ENCODE results near the gene TNFRSF19.
A peak's percentile ranks its signal among the peaks of the same experiment; 100 is the strongest.
"Not testable (repeated sequence)": the region's sequence is repeated elsewhere in the genome, so short reads cannot be mapped to it uniquely, and the experiment has no call there.

Gene TNFRSF19

DNA sequence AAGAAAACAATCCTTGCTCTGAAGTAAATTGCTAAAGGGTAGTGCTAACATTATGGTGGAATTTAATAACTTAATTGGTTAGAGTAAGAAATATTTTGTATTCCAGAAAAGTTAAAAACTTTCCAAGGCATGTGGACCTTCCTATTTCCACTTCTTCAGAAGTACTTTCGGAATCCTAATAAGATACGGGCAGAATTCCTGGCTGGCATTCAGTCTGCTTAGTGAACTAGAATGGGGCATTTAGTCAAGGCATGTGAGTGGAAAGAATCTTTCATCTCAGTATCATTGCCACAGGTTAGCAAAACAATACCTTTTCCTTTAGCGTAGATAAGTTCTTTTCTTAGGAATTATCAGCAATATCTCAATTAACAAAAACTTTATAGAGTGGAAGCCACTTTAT, 85.1 kb downstream of the TNFRSF19 start:
- DNase-seq (ENCODE audit: low read depth), result no peak

DNA sequence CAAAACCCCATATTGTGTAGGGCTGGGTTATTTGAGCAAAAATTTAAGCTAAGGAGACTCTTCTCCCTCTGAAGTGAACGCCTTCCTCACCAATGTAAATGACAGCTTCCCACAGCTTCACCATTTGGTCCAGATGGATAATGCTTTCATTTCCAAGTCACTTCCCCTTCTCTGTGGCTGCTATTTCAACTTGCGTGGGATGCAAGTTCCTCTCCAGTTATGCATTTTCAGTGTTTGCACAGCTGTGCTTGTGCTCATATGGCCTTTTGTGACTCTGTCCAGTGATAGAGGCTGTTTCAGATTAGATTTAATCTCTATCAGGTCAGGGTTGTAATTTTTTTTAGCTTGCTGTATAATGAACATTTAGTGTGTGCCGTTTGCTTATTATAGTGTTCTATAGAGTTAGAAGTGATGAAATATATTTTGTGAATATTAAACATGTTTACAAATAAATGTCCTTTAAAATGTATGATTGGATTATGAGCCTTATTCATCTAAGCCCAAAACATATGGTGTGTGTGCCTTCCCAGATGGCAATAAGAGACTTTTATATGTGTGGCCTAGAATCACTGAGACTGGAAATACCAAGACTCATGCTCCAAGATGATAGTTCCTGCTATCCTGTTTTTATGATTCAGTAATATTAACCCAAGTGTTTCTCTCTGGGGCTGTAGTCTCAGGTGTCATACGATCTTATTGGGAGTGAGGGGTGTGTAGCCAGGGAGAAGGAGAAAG, 86.6 kb downstream of the TNFRSF19 start:
- no peak for DNase-seq (ENCODE audit: low read depth)

DNA sequence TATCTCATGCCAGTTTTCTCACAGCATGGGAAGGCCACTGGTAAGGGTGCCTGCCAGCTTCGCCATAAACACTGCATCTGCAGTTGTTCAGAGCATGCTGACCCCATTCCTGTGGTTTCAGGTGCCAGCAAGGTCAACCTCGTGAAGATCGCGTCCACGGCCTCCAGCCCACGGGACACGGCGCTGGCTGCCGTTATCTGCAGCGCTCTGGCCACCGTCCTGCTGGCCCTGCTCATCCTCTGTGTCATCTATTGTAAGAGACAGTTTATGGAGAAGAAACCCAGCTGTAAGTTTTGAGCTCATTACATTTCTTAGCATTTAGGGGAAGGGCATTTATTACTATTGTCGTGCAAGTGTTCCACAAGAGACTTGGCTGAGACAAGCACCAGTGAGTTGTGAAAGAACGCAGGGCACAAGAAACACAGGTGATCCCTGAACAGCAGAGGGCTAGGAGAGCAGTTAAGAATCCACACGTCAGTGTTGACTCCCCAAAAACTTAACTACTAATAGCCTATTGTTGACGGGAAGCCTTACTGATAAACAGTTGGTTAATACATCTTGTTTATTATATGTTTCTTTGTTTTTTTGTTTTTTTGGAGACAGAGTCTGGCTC, 88.8 kb downstream of the TNFRSF19 start:
- no peak for DNase-seq (ENCODE audit: low read depth)

DNA sequence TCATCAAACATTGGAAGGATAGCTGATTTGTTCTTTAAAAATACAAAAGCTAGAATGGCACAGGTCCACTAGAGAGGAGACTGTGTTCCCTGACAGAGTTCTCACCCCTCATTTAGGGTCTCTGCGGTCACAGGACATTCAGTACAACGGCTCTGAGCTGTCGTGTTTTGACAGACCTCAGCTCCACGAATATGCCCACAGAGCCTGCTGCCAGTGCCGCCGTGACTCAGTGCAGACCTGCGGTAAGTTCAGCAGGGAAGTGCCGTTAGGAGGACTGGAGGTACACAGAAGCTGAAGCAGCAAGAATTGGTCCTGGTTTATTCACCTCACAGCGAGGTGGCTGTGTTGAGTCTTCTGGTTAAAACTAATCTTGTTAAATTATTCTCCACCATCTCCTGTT, 90.0 kb downstream of the TNFRSF19 start:
- DNase-seq (ENCODE audit: low read depth), result no peak

DNA sequence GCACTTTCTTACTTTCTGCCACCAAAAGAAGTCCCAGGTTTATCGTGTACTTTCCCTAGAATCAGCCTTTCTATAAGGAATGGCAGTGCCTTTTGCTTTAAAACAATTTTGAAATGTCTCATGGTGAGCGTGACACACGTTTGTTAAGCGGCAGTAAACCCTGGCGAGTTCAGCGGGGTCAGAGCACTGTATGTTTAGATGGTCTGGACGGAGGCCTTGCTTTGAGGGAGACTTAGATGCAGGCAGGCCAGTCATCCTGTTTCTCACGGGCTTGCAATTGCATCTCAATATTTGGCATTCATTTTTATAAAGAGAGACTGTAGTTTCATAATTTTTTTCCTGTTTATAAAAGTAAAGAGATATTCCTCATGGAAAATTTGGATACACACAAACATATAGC, 96.4 kb downstream of the TNFRSF19 start:
- no peak for DNase-seq (ENCODE audit: low read depth)

DNA sequence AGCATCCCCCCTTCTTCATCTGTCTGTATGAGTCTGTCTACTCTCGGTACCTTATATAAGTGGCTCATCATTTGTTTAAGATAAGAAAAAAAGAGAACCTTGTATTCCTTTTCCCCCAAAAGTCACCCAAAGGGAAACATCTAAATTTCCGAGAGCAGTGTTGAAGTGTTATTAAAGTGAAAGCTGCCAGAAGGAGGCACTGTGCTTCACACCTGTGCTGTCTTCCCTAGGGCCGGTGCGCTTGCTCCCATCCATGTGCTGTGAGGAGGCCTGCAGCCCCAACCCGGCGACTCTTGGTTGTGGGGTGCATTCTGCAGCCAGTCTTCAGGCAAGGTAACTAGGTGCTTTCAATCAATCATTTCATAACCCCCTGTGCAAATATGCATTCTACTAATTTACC, 97.5 kb downstream of the TNFRSF19 start:
- no peak for DNase-seq (ENCODE audit: low read depth)

DNA sequence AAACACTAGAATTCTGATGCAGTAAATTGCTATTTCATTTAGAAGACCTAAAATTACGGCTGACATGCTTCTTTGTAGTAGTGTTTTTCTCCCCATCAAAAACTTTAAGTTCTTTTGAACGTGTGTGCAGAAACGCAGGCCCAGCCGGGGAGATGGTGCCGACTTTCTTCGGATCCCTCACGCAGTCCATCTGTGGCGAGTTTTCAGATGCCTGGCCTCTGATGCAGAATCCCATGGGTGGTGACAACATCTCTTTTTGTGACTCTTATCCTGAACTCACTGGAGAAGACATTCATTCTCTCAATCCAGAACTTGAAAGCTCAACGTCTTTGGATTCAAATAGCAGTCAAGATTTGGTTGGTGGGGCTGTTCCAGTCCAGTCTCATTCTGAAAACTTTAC, 98.3 kb downstream of the TNFRSF19 start:
- DNase-seq (ENCODE audit: low read depth), result peak; percentile 49

DNA sequence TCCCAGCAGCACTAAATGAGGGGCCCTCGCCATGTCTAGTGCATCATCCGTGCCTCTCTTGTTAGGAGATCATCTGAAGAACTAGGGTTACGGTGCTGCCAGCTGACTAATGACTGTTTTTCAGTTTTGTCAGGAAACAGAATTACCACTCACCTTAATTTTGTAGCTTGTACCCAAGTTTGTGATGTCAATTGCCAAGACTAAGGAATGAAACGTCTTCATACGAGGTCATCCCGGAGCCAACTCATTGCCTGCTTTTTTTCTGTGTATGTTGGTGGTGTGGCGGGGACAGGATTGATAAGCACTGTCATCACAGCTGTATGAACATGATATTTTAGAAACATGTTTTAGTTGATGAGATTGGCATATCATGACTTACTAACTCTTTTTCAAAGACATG, 100.6 kb downstream of the TNFRSF19 start:
- no peak for DNase-seq (ENCODE audit: low read depth)

DNA sequence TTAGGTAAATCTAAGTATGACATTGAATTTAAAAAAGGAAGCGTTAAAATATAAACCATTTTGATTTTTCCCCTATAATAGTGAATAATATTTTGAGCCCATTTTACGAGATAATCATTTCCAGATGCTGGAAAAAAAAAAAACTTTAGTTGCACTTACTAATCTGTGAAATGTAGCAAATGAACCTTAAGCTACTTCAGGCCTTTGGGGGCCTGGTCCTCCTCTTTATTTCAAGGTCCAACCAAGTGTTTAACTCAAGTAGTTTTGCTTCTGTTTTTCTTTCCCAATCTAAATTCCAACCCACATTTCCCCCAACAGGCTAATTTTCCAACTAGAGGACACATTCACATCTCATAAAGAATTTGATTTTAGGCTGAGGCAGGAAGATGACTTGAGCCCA, 101.2 kb downstream of the TNFRSF19 start:
- DNase-seq (ENCODE audit: low read depth), result no peak

DNA sequence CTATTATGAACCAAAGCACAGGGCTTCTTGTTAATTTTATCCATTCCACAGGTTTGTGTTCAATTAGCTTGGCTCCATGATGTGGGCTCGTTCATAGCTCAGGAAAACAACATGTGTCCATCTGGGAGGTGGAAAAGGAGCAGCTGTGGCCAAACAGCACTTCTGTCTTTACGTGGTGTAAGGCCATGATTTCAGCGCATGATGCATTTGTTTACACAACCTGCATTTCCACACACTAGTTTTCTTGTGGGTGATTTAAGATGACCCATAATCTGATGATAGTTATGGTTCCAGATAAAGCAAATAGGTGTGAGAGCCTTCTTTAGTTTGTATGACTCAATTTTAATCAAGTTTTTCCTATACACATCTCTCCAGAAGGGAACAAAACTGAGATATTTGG, 101.7 kb downstream of the TNFRSF19 start:
- DNase-seq (ENCODE audit: low read depth), result no peak

DNA sequence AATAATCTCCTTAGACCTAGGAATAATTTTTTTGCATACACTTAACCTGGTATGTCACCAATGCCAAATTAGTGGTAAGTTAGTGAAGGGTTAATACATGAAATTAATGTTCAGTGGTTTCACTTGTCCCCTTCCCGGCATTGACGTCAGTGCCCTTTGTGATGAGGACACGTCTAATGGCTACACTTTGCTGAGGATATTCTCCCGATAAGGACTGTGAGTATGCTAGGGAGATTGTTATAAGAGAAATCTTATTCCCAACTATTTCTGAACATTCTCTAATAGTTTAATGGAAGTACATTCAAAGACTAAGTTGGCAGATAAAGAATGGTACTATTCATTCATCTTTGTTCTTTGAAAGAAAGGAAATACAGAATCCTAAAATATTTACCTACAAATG, 102.4 kb downstream of the TNFRSF19 start:
- no peak for DNase-seq (ENCODE audit: low read depth)

DNA sequence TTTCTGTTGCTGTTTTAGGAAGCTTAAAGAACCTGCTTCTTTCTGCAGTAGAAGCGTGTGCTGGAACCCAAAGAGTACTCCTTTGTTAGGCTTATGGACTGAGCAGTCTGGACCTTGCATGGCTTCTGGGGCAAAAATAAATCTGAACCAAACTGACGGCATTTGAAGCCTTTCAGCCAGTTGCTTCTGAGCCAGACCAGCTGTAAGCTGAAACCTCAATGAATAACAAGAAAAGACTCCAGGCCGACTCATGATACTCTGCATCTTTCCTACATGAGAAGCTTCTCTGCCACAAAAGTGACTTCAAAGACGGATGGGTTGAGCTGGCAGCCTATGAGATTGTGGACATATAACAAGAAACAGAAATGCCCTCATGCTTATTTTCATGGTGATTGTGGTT, 103.1 kb downstream of the TNFRSF19 start:
- peak; percentile 91 for DNase-seq (ENCODE audit: low read depth)

DNA sequence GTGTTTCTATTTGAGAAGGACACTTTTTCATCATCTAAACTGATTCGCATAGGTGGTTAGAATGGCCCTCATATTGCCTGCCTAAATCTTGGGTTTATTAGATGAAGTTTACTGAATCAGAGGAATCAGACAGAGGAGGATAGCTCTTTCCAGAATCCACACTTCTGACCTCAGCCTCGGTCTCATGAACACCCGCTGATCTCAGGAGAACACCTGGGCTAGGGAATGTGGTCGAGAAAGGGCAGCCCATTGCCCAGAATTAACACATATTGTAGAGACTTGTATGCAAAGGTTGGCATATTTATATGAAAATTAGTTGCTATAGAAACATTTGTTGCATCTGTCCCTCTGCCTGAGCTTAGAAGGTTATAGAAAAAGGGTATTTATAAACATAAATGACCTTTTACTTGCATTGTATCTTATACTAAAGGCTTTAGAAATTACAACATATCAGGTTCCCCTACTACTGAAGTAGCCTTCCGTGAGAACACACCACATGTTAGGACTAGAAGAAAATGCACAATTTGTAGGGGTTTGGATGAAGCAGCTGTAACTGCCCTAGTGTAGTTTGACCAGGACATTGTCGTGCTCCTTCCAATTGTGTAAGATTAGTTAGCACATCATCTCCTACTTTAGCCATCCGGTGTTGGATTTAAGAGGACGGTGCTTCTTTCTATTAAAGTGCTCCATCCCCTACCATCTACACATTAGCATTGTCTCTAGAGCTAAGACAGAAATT, 103.8 kb downstream of the TNFRSF19 start:
- no peak for DNase-seq (ENCODE audit: low read depth)

DNA sequence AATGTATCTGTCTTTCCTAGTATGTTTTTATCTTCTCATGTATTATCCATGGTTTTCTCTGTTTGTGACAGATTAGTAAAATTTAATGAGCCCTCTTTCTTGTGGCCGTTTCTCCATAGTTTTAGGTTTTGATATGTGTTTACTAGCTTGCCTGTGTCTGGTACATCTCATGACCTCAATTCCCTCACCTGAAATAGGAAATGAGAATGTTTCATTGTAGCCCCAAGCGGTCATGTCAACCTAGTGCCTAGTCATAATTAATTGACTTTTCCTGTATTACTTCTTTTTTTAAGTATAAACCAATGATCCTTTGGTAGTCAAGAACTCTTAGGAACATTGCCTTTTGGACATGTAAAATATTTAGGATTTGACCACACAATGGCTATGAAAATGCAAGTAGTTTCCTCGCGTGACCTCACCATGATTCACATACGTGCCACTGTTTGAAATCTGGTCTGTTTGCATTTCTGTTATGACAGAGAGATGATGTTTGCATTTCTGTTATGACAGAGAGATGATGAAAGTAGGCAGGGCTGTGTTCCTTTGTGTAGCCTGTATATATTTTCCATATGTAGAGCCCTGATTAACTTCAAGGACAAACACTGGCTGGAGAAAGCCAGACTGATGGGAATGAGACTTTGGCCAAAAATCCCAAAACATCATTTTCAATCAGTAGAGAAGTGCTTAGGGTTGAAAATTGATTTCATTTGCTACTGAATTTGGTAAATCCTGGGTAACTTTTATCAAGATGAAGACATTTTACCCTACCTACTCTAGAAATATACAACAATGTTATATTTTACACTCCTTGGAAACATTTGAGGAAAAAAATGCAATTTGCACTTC, 104.8 kb downstream of the TNFRSF19 start:
- no peak for DNase-seq (ENCODE audit: low read depth)

DNA sequence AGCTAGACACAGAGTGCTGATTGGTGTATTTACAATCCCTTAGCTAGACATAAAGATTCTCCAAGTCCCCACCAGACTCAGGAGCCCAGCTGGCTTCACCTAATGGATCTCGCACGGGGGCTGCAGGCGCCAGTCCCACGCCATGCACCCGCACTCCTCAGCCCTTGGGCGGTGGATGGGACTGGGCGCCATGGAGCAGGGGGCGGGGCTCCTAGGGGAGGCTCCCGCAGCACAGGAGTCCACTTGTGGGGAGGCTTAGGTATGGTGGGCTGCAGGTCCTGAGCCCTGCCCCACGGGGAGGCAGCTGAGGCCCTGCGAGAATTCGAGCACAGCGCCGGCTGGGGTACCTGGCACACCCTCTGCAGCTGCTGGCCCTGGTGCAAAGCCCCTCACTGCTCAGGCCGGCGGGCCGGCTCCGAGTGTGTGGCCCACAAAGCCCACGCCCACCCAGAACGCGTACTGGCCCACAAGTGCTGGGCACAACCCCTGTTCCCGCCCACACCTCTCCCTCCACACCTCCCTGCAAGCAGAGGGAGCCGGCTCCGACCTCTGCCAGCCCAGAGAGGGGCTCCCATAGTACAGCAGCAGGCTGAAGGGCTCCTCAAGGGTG, 107.6 kb downstream of the TNFRSF19 start:
- not testable (repeated sequence) for DNase-seq (ENCODE audit: low read depth)

DNA sequence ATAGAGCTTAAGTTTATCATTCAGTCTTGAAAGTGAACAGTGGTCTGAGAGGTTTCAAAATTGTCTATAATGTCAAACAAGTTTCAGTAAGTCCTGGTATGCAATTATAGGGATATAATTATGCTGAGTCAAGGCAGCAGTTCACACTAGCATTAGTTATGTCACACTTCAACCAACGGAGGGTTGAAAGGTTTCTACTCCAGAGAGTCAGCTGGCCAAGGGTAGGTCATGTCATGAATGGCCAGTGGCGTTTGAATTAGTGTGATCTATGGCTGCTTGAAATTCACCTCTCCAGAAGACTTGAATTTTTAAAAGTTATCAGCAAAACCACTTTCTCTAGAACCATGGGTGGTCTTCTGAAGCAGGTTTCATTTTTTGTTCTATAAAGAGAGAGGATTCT, 108.6 kb downstream of the TNFRSF19 start:
- no peak for DNase-seq (ENCODE audit: low read depth)

DNA sequence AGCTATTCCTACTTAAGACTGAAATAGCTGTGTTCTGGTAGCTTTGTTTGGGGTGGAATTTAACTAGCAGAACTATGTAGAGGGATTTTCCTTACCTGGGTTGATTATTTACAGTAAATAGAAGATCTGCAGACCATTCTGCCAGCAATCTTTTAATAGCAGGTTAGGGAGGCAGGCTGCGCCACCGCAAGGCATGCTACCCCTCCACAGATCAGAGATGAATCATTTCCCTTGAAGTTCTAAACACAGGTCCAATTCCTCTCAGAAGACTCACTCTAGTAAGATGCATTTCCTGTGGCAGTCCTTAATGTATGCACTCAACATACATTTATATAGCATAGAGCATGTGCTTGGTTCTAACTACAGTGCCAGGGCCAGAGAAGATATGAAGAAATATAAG, 109.0 kb downstream of the TNFRSF19 start:
- no peak for DNase-seq (ENCODE audit: low read depth)

DNA sequence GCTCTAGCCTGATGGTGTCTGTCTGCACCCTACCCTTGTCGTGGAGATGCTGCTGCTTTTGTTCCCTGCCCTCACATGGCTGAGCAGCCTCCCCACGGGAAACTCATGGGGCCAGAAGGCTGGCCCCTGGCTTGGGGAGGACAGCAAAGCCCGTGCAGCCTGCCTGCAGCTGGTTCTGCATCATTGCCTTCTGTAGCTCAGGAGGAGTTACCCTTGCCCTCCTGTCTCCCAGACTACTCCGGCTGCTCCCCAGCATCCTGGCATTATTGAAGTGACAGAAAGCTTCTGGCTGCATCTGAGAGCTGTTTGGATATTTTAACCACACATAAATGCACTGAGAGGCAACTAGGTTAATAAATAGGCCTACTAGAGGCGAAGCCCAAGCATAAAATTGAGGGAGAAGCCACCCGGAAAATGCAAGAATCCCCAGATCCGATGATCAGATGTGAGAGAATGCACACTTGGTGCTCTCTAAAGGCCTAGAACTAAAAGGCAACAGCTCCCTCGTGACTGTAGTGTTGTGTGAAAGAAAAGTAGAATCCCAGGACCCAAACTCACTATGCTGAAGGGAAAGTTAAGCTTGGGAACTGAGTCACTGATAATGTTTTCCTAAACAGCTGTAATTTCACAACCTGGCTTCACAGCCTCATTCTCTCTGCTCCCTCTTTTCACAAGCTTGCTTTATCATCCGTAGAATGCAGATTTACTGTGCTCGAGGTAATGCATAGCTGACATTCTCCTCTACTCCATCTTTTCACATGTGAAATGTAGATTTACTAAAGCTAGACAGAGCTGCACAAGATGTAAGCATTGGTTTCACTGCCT, 110.8 kb downstream of the TNFRSF19 start:
- DNase-seq (ENCODE audit: low read depth), result no peak

DNA sequence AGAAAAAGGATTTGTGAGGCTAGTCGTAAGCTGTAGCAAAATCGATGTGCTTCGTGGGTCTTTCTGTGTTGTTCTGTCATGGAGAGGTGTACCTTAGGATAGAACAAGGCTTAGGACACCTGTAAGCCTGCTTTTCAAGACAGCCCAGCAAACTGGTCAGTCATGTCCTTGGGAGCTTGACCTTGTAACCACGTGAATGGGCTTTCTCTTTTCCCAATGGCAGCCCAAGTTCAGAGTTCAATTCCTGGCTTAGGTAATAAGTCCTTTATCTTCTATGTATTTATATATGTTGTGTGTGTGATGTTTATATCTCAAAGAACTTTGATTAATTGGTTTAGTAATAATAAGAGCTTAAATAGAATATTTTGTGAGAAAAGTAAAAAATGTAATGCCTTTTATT, 112.9 kb downstream of the TNFRSF19 start:
- no peak for DNase-seq (ENCODE audit: low read depth)

DNA sequence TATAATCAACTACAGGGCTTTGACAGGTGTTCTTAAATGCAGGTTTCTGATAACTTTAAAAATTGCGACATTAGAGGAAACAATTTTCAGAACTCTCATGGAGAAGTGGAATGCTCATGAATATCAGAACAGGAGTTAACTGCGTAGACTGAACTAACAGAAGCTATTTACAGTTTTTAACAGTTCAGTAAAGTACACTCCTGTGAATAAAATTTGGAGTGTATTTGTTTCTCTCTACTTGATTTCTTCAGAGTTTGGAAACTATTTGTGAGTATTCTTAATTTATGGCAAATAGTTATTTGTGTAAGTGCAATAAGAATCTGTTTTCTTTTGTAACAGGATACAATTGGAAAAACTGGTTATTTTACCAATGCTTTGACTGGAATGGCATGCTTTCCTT, 114.4 kb downstream of the TNFRSF19 start:
- no peak for DNase-seq (ENCODE audit: low read depth)

DNA sequence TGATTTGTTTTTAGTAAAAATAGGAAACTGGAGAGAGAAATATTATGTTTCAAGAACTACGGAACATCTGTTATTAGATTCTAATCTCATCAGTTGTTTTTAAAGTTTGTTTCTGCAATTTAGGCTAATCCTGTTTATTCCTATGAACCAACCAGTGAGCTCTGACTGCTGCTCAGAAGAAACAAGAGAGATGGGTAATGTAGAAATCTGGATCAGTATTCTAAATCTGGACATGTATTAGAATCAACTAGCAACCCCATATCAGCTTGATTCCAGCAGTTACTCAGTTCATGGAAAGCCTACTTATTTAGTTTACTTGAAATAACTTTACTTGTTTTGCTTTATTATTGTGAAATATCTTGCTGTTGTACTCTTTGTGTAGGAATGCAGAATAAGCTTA, 115.2 kb downstream of the TNFRSF19 start:
- no peak for DNase-seq (ENCODE audit: low read depth)

Data from GM04503 (cell line).